H1 (cell line): ENCODE data around the gene BRICD5. TPM values are rescaled to one million over a fixed set of nuclear protein-coding genes. Genes with fewer than 3 reads are reported as not detected.

Experiments used
- CTCF ChIA-PET: fragments of 300-600 bp; sonication (Branson Sonifier 250); formaldehyde crosslinking; loops from one replicate; lab custom pipeline; 2021; ENCODE audit not compliant: partially characterized antibody; lab: Charles Lee
- POLR2A ChIA-PET: fragments of 300-600 bp; sonication (Branson Sonifier 250); formaldehyde crosslinking; loops from one replicate; lab custom pipeline; 2021; ENCODE audit warnings: inconsistent platforms; ENCODE audit not compliant: partially characterized antibody; lab: Charles Lee
- DNase-seq, 2 experiments: peaks; one replicate each; pipeline versions ENCODE4 v3.0.0 to v3.0.0-alpha.2; 2010 to 2022; ENCODE audit warnings: low spot score in 2 of 2, low read depth in 1 of 2, mixed read lengths in 1 of 2
- FAIRE-seq: peaks from 2 replicates; lab custom pipeline; 2011; peaks lifted over from hg19 to GRCh38; lab: Jason Lieb, UNC
- H2AFZ ChIP-seq: 2 replicates; pipeline ENCODE4 v1.8.1; 2012; ENCODE audit warnings: low read length, inconsistent platforms
- H2AK5ac ChIP-seq: 2 replicates; pipeline ENCODE4 v1.6.1; 2013; ENCODE audit warnings: low read depth, low read length
- H2BK120ac ChIP-seq: replicated peaks from 2 replicates; pipeline ENCODE3; 2013; ENCODE audit warnings: low read depth, low read length, inconsistent platforms
- H2BK12ac ChIP-seq: 2 replicates; pipeline ENCODE4 v1.6.1; 2013; ENCODE audit warnings: low read depth, low read length
- H2BK15ac ChIP-seq: 2 replicates; pipeline ENCODE4 v1.6.1; 2013; ENCODE audit warnings: low read length
- H2BK20ac ChIP-seq: 2 replicates; pipeline ENCODE4 v1.6.1; 2013; ENCODE audit warnings: low read length
- H2BK5ac ChIP-seq: 2 replicates; pipeline ENCODE4 v1.6.1; 2013; ENCODE audit warnings: low read depth, low read length
- H3K14ac ChIP-seq: 2 replicates; pipeline ENCODE4 v1.6.1; 2013; ENCODE audit warnings: inconsistent platforms; ENCODE audit not compliant: insufficient read length
- H3K18ac ChIP-seq: 2 replicates; pipeline ENCODE4 v1.6.1; 2013; ENCODE audit warnings: low read length; ENCODE audit errors: extremely low read depth
- H3K23ac ChIP-seq: 2 replicates; pipeline ENCODE4 v1.6.1; 2013; ENCODE audit warnings: inconsistent platforms; ENCODE audit not compliant: insufficient read length
- H3K23me2 ChIP-seq: 2 replicates; pipeline ENCODE4 v1.6.1; 2013; ENCODE audit warnings: low read depth, low read length
- H3K27ac ChIP-seq: 2 replicates; pipeline ENCODE4 v1.6.1; 2011; ENCODE audit warnings: low read depth, low read length, inconsistent platforms
- H3K27me3 ChIP-seq, 4 experiments: replicated peaks in 1 of 4; 1 replicate in 1 of 4; 2 replicates in 3 of 4; pipeline versions ENCODE4 v1.6.1 to v1.8.1; 2011 to 2013; ENCODE audit warnings: low read length in 3 of 4, mild to moderate bottlenecking in 3 of 4, inconsistent platforms in 2 of 4, mixed read lengths in 2 of 4, moderate library complexity in 1 of 4; ENCODE audit not compliant: control insufficient read depth in 3 of 4, insufficient read depth in 3 of 4; ENCODE audit errors: extremely low read depth in 1 of 4
- H3K36me3 ChIP-seq, 4 experiments: 2 replicates each; pipeline versions ENCODE4 v1.6.1 to v1.8.1; 2011 to 2013; ENCODE audit warnings: mild to moderate bottlenecking in 4 of 4, low read length in 3 of 4, moderate library complexity in 2 of 4, control low read depth in 1 of 4, inconsistent platforms in 1 of 4; ENCODE audit not compliant: insufficient read depth in 4 of 4, control insufficient read depth in 2 of 4
- H3K4ac ChIP-seq: replicated peaks from 2 replicates; pipeline ENCODE3; 2013; ENCODE audit warnings: low read length, low read depth, mixed read lengths, inconsistent platforms; ENCODE audit not compliant: insufficient read length
- H3K4me1 ChIP-seq, 4 experiments: replicated peaks in 1 of 4; 1 replicate in 1 of 4; 2 replicates in 3 of 4; pipeline versions ENCODE4 v1.6.1 to v1.8.1; 2011 to 2013; ENCODE audit warnings: low read length in 3 of 4, inconsistent platforms in 2 of 4, mixed read lengths in 1 of 4; ENCODE audit not compliant: insufficient read depth in 4 of 4, control insufficient read depth in 3 of 4
- H3K4me2 ChIP-seq, 2 experiments: 2 replicates each; pipeline versions ENCODE4 v1.6.1 to v1.8.1; 2011 to 2013; ENCODE audit warnings: low read depth in 2 of 2, low read length in 2 of 2, control low read depth in 1 of 2, inconsistent platforms in 1 of 2, mild to moderate bottlenecking in 1 of 2; ENCODE audit not compliant: insufficient read depth in 1 of 2
- H3K4me3 ChIP-seq, 4 experiments: fragments of 200-600, 300-600 bp in 1 of 4; sonication (generic), shearing (Covaris generic), sonication (Bioruptor Twin) in 1 of 4; 2 replicates each; pipeline versions ENCODE4 v1.5.1 to v1.8.1; 2011 to 2016; ENCODE audit warnings: low read length in 4 of 4, low read depth in 3 of 4, control low read depth in 2 of 4, inconsistent platforms in 2 of 4, mild to moderate bottlenecking in 2 of 4, mixed read lengths in 1 of 4, moderate library complexity in 1 of 4; ENCODE audit not compliant: insufficient read depth in 2 of 4; ENCODE audit errors: extremely low read depth in 1 of 4
- H3K56ac ChIP-seq: replicated peaks from 2 replicates; pipeline ENCODE3; 2013; ENCODE audit warnings: low read depth, mild to moderate bottlenecking, mixed read lengths, low read length, inconsistent platforms; ENCODE audit not compliant: insufficient read length
- H3K79me1 ChIP-seq: 2 replicates; pipeline ENCODE4 v1.6.1; 2013; ENCODE audit warnings: low read depth, low read length, control low read depth
- H3K79me2 ChIP-seq, 2 experiments: 2 replicates each; pipeline versions ENCODE4 v1.6.1 to v1.8.1; 2012 to 2013; ENCODE audit warnings: low read length in 2 of 2, mild to moderate bottlenecking in 2 of 2, inconsistent platforms in 1 of 2; ENCODE audit not compliant: insufficient read depth in 2 of 2, control insufficient read depth in 1 of 2
- H3K9ac ChIP-seq, 4 experiments: replicated peaks in 1 of 4; 1 replicate in 1 of 4; 2 replicates in 3 of 4; pipeline versions ENCODE4 v1.6.1 to v1.8.1; 2011 to 2013; ENCODE audit warnings: low read depth in 3 of 4, low read length in 3 of 4, control low read depth in 2 of 4, mild to moderate bottlenecking in 2 of 4, moderate library complexity in 2 of 4, inconsistent platforms in 1 of 4; ENCODE audit errors: extremely low read depth in 1 of 4
- H3K9me3 ChIP-seq, 2 experiments: 2 replicates each; pipeline versions ENCODE4 v1.6.1 to v1.8.1; 2012 to 2013; ENCODE audit warnings: mild to moderate bottlenecking in 2 of 2, moderate library complexity in 2 of 2, control low read depth in 1 of 2, inconsistent platforms in 1 of 2, low read depth in 1 of 2, low read length in 1 of 2, mixed read lengths in 1 of 2; ENCODE audit not compliant: insufficient read depth in 2 of 2
- H4K20me1 ChIP-seq, 2 experiments: replicated peaks in 1 of 2; 2 replicates each; pipeline versions ENCODE3 to v1.8.1; 2011 to 2013; ENCODE audit warnings: inconsistent platforms in 2 of 2, low read length in 2 of 2, mild to moderate bottlenecking in 1 of 2; ENCODE audit not compliant: insufficient read depth in 2 of 2, control insufficient read depth in 1 of 2
- H4K5ac ChIP-seq: 2 replicates; pipeline ENCODE4 v1.6.1; 2013; ENCODE audit warnings: low read length, low read depth, mixed read lengths, inconsistent platforms; ENCODE audit not compliant: insufficient read length
- H4K8ac ChIP-seq: 2 replicates; pipeline ENCODE4 v1.8.0; 2013; ENCODE audit warnings: mild to moderate bottlenecking, moderate library complexity, low read length, inconsistent platforms; ENCODE audit not compliant: insufficient read depth; ENCODE audit errors: extremely low read depth
- H4K91ac ChIP-seq: replicated peaks from 2 replicates; pipeline ENCODE3; 2013; ENCODE audit warnings: low read length, mixed read lengths, inconsistent platforms; ENCODE audit not compliant: insufficient read length
- CHD2 ChIP-seq: IDR thresholded peaks from 2 replicates; pipeline ENCODE4 v1.6.1; 2012; ENCODE audit warnings: low read length, improper control_type of control experiment
- JUN ChIP-seq: IDR thresholded peaks from 2 replicates; pipeline ENCODE4 v1.6.1; 2011; ENCODE audit warnings: low read depth, mild to moderate bottlenecking, improper control_type of control experiment, low read length
- SIX5 ChIP-seq: IDR thresholded peaks from 2 replicates; pipeline ENCODE4 v1.6.1; 2011; ENCODE audit warnings: mild to moderate bottlenecking, low read depth, low read length
- WGBS, 2 experiments: shearing (Covaris generic) in 1 of 2; methylation state at CpG; one replicate each; pipeline versions ENCODE4 v1.1.6 to v1.1.7; 2013 to 2015; ENCODE audit warnings: low lambda C conversion rate in 2 of 2, mixed read lengths in 2 of 2, inconsistent platforms in 1 of 2, low coverage in 1 of 2, missing lambda C conversion rate in 1 of 2; ENCODE audit not compliant: insufficient replicate concordance in 2 of 2, insufficient coverage in 1 of 2, insufficient read length in 1 of 2; ENCODE audit errors: extremely low coverage in 1 of 2, missing lambda C conversion rate in 1 of 2; 5-methylcytosine and 5-hydroxymethylcytosine counted together
- polyA plus RNA-seq, 7 experiments: library from polyadenylated mRNA; depleted of rRNA in 3 of 7; stranded (reverse) in 5 of 7; unstranded in 2 of 7; fragments of >200 nt in 5 of 7; fragments of 200-250 nt in 2 of 7; gene quantifications; 1 replicate in 5 of 7; 2 replicates in 1 of 7; 4 replicates in 1 of 7; pipeline versions ENCODE4 v1.2.1 to v1.2.3, GENCODE V29; 2011 to 2013; ENCODE audit warnings: missing spikeins in 2 of 7, mixed read lengths in 2 of 7
- total RNA-seq: library from RNA; stranded (reverse); fragmentation: NEBNext Ultra II Directional; extraction: Animal tissue kit (Norgen Biotek cat#: 25700); gene quantifications from 2 replicates; pipeline ENCODE4 v1.2.1, GENCODE V29; 2021

BRICD5 gene
- total and polyA plus RNA-seq, 2 of the 8 experiments (the other 6 are each of a cell fraction or from before 2014, with no cell fraction given): 8.5 to 14.2 TPM

GRCh38 chr16:2232094-2232990, 21.7 kb upstream of the BRICD5 start:
- no peak overlapping the region for H4K91ac ChIP-seq
- no peak overlapping the region for H4K5ac ChIP-seq
- H2BK20ac ChIP-seq: no peak overlapping the region
- no peak overlapping the region for H2AFZ ChIP-seq
- no peak overlapping the region for H3K4me3 ChIP-seq
- H3K9ac ChIP-seq: no peak overlapping the region; a peak in 1 of 7 replicates
- no peak overlapping the region for H2BK15ac ChIP-seq
- no peak overlapping the region for H2BK12ac ChIP-seq
- H3K4me1 ChIP-seq: peaks cover 0 to 7% (median 4%) of the 10 kb centered on the region in 4 experiments; a peak in 5 of 7 replicates
- DNase-seq (no peak), FAIRE-seq (no peak)
- no peak overlapping the region for H3K23ac ChIP-seq
- no peak overlapping the region for H2BK5ac ChIP-seq
- H4K8ac ChIP-seq: no peak overlapping the region
- H3K27me3 ChIP-seq: peaks cover 4 to 10% (median 8%) of the 10 kb centered on the region in 4 experiments; a peak in 6 of 7 replicates
- H3K14ac ChIP-seq: no peak overlapping the region
- TF ChIP-seq SIX5 (no peak), JUN (no peak), CHD2 (no peak)
- CTCF ChIA-PET: interaction anchor here (1.4 to 2.5 kb wide), 2 partner anchors 15 to 37 kb away, joined by 5 to 7 read pairs; no protein-coding TSS in a partner anchor
- no peaks in the 10 kb centered on the region for H3K9me3 ChIP-seq
- H3K79me2 ChIP-seq: peaks cover 0 to 4% of the 10 kb centered on the region in 2 experiments; a peak in 1 of 4 replicates
- peaks cover 5 to 18% of the 10 kb centered on the region in 2 experiments for H4K20me1 ChIP-seq
- no peak overlapping the region for H3K56ac ChIP-seq
- no peak overlapping the region for H3K4ac ChIP-seq
- no peak overlapping the region for H3K27ac ChIP-seq
- peaks cover 3 to 55% (median 6%) of the 10 kb centered on the region in 4 experiments; a peak in 5 of 8 replicates for H3K36me3 ChIP-seq
- peaks cover 10% of the 10 kb centered on the region; the same call in 1 of the 2 replicates for H3K23me2 ChIP-seq
- no peak overlapping the region for H3K18ac ChIP-seq
- H2BK120ac ChIP-seq: no peak overlapping the region
- no peak overlapping the region for H2AK5ac ChIP-seq
- no peak overlapping the region for H3K4me2 ChIP-seq
- 92% methylated on average over 38 of the region's 41 CpGs; no CpG with 5 or more reads in 1 of the 2 experiments for WGBS, 2 experiments
- H3K79me1 ChIP-seq: no peaks in the 10 kb centered on the region
- POLR2A ChIA-PET: interaction anchor here (1.0 to 3.1 kb wide), 10 partner anchors 7 to 77 kb away, joined by 3 to 14 read pairs (median 4); partner anchors contain the start of genes E4F1, ECI1, PGP and TRAF7
